ENCODE results near the gene STH.
"Not testable (repeated sequence)": the region's sequence is repeated elsewhere in the genome, so short reads cannot be mapped to it uniquely, and the experiment has no call there.

The STH gene

GRCh38 chr17:46001390-46002310 is 2.6 kb downstream of the STH start:
- Histone ChIP-seq H3K4me2 (no peak overlapping the region), H4K20me1 (no peaks in the 10 kb centered on the region), H3K27me3 (no peaks in the 10 kb centered on the region), H3K36me3 (no peaks in the 10 kb centered on the region), H3K4me3 (no peak overlapping the region), H3K9me3 (no peaks in the 10 kb centered on the region), H3K9ac (no peak overlapping the region), H3K27ac (no peak overlapping the region), H3K4me1 (no peaks in the 10 kb centered on the region)
- no peak for TF ChIP-seq Cebpa-rat (IDR thresholded peaks at IDR 0.05)

- no peak overlapping the region for H3K4me2 ChIP-seq
Measured at GRCh38 chr17:46002311-46002972, 3.4 kb downstream of the STH start.

GRCh38 chr17:46002973-46003316 is 3.9 kb downstream of the STH start:
- no peak for TF ChIP-seq Cebpa-rat (IDR thresholded peaks at IDR 0.05)
- Histone ChIP-seq H4K20me1 (no peaks in the 10 kb centered on the region), H3K36me3 (no peaks in the 10 kb centered on the region), H3K9me3 (no peaks in the 10 kb centered on the region), H3K27ac (no peak overlapping the region), H3K4me2 (no peak overlapping the region), H3K4me1 (peaks cover 9% of the 10 kb centered on the region), H3K27me3 (no peaks in the 10 kb centered on the region), H3K9ac (no peak overlapping the region), H3K4me3 (no peak overlapping the region)

More at GRCh38 chr17:46002311-46002972, 3.4 kb downstream of the STH start:
- TF ChIP-seq Cebpa-rat (IDR thresholded peaks at IDR 0.05): no peak
- H3K36me3 ChIP-seq: no peaks in the 10 kb centered on the region
- no peak overlapping the region for H3K9ac ChIP-seq
- no peaks in the 10 kb centered on the region for H3K27me3 ChIP-seq
- no peaks in the 10 kb centered on the region for H3K9me3 ChIP-seq
- H3K27ac ChIP-seq: no peak overlapping the region
- H3K4me1 ChIP-seq: peaks cover 4% of the 10 kb centered on the region
- H4K20me1 ChIP-seq: no peaks in the 10 kb centered on the region
- H3K4me3 ChIP-seq: no peak overlapping the region

GRCh38 chr17:46003907-46004748 is 5.1 kb downstream of the STH start:
- Histone ChIP-seq H3K9ac (no peak overlapping the region), H3K27ac (no peak overlapping the region), H3K9me3 (no peaks in the 10 kb centered on the region), H3K4me2 (no peak overlapping the region), H3K27me3 (no peaks in the 10 kb centered on the region), H4K20me1 (no peaks in the 10 kb centered on the region), H3K4me1 (peaks cover 13% of the 10 kb centered on the region), H3K4me3 (no peak overlapping the region), H3K36me3 (no peaks in the 10 kb centered on the region)
- no peak for TF ChIP-seq Cebpa-rat (IDR thresholded peaks at IDR 0.05)

- peaks cover 22% of the 10 kb centered on the region for H3K4me1 ChIP-seq
- not testable (repeated sequence) for H3K27ac ChIP-seq, H3K27me3 ChIP-seq, H4K20me1 ChIP-seq, H3K9ac ChIP-seq, H3K36me3 ChIP-seq, H3K4me3 ChIP-seq, H3K4me2 ChIP-seq, H3K9me3 ChIP-seq
Measured at GRCh38 chr17:46006082-46006481, 7.0 kb downstream of the STH start.

GRCh38 chr17:46007461-46007965 is 8.5 kb downstream of the STH start:
- no peaks in the 10 kb centered on the region for H4K20me1 ChIP-seq
- H3K9ac ChIP-seq: no peak overlapping the region
- no peaks in the 10 kb centered on the region for H3K27me3 ChIP-seq
- no peaks in the 10 kb centered on the region for H3K9me3 ChIP-seq
- H3K27ac ChIP-seq: no peak overlapping the region
- no peaks in the 10 kb centered on the region for H3K36me3 ChIP-seq
- no peak for TF ChIP-seq Cebpa-rat (IDR thresholded peaks at IDR 0.05)
- H3K4me1 ChIP-seq: peaks cover 26% of the 10 kb centered on the region
- no peak overlapping the region for H3K4me3 ChIP-seq
- peak overlapping the region; percentile 32 for H3K4me2 ChIP-seq

- H3K36me3 ChIP-seq: no peaks in the 10 kb centered on the region
- no peak overlapping the region for H3K4me2 ChIP-seq
- no peaks in the 10 kb centered on the region for H4K20me1 ChIP-seq
- no peaks in the 10 kb centered on the region for H3K27me3 ChIP-seq
- no peak for TF ChIP-seq Cebpa-rat (IDR thresholded peaks at IDR 0.05)
- peaks cover 26% of the 10 kb centered on the region for H3K4me1 ChIP-seq
- H3K9me3 ChIP-seq: no peaks in the 10 kb centered on the region
- H3K27ac ChIP-seq: no peak overlapping the region
- H3K9ac ChIP-seq: no peak overlapping the region
- no peak overlapping the region for H3K4me3 ChIP-seq
Measured at GRCh38 chr17:46008591-46008990, 9.5 kb downstream of the STH start.

- Histone ChIP-seq H3K36me3 (no peaks in the 10 kb centered on the region), H3K9me3 (no peaks in the 10 kb centered on the region), H3K4me1 (peaks cover 26% of the 10 kb centered on the region), H3K4me3 (no peak overlapping the region), H3K27ac (no peak overlapping the region), H3K27me3 (no peaks in the 10 kb centered on the region), H3K9ac (no peak overlapping the region), H4K20me1 (no peaks in the 10 kb centered on the region), H3K4me2 (peak overlapping the region; percentile 14; the same call in 1 of the 2 replicates)
- TF ChIP-seq Cebpa-rat (IDR thresholded peaks at IDR 0.05): no peak
Measured at GRCh38 chr17:46009681-46010596, 10.9 kb downstream of the STH start.
